ENCODE data around the gene ZNF786.
"Not testable (repeated sequence)": the region's sequence is repeated elsewhere in the genome, so short reads cannot be mapped to it uniquely, and the experiment has no call there.

Gene ZNF786

GRCh38 chr7:149084407-149084806 lies 6.1 kb downstream of the ZNF786 start:
- DNase-seq (ENCODE audit: low read depth in 2 of 2): no peak

GRCh38 chr7:149081914-149082313 lies 8.6 kb downstream of the ZNF786 start:
- no peak for DNase-seq (ENCODE audit: low read depth in 2 of 2)

DNA sequence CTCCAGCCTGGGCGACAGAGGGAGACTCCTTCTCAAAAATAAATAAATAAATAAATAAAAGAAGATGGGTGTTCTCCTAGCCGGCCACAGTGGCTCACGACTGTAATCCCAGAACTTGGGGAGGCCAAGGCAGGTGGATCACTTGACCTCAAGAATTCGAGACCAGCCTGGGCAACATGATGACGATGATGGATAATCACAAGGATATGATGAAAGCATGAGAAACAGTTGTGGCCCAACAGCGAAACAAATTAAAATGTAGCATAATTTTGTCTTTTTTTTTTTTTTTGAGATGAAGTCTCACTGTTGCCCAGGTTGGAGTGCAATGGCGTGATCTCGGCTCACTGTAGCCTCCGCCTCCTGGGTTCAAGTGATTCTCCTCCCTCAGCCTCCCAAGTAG lies 12.9 kb downstream of the ZNF786 start:
- no peak for DNase-seq (ENCODE audit: low read depth in 2 of 2)

DNA sequence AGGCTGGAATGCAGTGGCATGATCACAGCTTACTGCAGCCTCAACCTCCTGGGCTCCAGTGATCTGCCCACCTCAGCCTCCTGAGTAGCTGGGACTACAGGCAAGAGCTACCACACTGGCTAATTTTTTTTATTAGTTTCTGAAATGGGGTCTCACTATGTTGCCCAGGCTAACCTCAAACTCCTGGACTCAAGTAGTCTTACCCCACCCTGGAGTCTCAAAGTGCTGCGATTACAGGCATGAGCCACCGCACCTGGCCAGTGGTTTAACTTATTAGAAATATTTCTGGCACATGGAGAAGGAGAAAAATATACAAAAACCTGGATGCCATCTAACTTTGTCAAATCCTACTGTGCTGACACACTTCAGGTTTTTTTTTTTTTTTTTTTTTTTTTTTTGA lies 15.2 kb downstream of the ZNF786 start:
- DNase-seq (ENCODE audit: low read depth in 2 of 2): no peak

DNA sequence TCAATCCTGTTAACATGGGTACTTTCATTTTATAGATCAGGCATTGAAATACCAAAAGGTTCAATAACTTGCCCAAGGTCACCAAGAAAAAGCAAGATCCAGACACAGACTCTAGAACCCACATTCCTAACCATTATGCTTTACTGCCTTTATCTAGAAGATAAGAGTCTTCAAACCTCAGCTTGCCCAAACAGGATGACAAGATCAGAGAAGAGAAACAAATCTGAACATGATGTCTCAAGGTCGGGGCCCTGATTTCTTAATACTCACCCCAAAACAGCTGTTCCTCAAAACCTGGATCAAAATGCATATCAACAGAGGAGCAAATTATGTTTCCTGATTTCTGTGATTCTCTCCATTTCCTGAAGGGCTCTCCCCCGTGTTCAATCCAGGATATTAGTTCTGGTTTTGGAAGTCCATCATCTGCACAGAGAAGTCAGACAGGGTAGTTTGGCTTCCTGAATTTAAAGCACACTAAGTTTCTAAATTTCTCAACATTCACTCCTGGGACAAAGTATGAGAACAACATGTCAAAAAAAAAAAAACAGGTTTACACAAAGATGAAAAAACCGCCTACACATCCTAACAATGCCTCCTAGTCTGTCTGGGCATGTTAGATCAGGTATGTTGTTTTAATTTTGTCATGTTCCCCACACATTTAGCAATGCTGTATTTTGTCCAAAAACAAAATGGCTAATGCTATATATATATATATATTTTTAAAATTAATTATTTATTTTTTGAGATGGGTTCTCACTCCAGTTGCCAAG lies 16.2 kb downstream of the ZNF786 start:
- no peak for DNase-seq (ENCODE audit: low read depth in 2 of 2)

- DNase-seq (ENCODE audit: low read depth in 2 of 2): no peak
Observed at GRCh38 chr7:149072438-149072775, 18.1 kb downstream of the ZNF786 start.

GRCh38 chr7:149071641-149072437 lies 18.7 kb downstream of the ZNF786 start:
- DNase-seq (ENCODE audit: low read depth in 2 of 2): peak in 1 of 2 donors; percentile 24

GRCh38 chr7:149071182-149071635 lies 19.3 kb downstream of the ZNF786 start:
- DNase-seq (ENCODE audit: low read depth in 2 of 2): no peak

DNA sequence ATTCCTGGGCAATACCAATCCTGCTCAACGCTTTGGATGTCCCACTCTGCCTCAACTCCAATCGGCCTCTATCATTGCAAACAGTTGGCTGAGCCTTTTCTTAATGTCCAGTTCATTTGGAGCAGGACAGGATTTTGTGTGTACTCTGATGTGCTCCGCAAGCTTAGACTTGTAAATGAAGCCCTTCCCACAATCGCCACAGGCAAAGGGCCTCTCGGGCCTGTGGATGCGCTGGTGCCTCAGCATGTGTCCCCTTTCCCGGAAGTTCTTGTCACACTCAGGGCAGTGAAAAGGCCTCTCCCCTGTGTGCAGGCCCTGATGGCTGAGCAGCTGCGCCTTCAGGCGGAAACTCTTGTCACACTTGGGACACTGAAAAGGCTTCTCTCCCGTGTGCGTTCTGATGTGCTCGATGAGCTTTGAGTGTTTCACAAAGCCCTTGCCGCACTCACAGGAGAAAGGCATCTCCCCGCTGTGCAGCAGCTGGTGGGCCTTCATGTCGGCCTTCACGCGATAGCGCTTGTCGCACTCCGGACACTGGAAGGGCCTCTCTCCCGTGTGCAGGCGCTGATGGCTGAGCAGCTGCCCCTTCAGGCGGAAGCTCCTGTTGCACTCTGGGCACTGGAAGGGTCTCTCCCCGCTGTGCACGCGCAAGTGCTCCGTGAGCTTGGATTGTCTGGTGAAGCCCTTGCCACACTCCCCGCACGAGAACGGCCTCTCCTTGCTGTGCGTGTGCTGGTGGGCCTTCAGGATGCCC lies 20.0 kb downstream of the ZNF786 start:
- DNase-seq (ENCODE audit: low read depth in 2 of 2): no peak

DNA sequence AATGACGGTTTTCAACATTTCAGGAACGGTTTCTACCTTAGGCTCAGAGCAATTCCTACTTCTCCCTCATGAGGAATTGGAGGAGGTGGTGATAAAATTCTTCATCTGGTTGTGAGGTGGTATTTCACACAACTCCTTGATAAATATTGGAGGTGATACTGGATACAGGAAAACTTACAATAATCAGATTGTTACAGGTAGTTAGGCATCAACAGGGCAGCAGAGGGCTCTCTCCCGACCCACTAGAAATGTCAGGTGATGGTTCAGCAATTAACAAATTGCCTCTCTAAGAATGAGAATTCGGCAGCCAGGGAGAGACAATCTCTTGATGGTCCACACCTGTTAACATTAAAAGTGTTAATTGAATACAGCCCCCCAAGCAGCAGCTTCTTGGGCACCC lies 22.6 kb downstream of the ZNF786 start:
- no peak for DNase-seq (ENCODE audit: low read depth in 2 of 2)

- DNase-seq (ENCODE audit: low read depth in 2 of 2): no peak
Observed at GRCh38 chr7:149063476-149063875, 27.0 kb downstream of the ZNF786 start.

- DNase-seq (ENCODE audit: low read depth in 2 of 2): not testable (repeated sequence)
Observed at GRCh38 chr7:149062217-149062899, 28.2 kb downstream of the ZNF786 start.

DNA sequence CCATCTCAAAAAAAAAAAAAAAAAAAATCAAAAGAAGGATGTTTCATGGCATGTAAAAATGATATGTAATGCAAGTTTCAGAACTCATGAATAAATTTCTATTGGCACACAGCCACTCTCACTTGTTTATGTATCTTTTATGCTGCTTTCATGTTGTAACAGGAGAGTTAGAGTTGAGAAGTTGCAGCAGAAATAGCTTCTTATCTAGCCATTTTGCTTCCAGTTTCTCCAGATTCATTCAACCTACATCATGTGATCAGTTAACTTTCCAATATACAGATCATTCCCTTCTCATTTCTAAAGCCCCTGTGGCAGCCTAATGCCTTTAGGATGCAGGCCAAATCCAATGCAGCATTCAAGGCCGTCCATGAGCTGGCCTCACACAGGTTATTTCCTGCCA lies 30.4 kb downstream of the ZNF786 start:
- no peak for DNase-seq (ENCODE audit: low read depth in 2 of 2)

- DNase-seq (ENCODE audit: low read depth in 2 of 2): no peak
Observed at GRCh38 chr7:149053885-149054284, 36.6 kb downstream of the ZNF786 start.

DNA sequence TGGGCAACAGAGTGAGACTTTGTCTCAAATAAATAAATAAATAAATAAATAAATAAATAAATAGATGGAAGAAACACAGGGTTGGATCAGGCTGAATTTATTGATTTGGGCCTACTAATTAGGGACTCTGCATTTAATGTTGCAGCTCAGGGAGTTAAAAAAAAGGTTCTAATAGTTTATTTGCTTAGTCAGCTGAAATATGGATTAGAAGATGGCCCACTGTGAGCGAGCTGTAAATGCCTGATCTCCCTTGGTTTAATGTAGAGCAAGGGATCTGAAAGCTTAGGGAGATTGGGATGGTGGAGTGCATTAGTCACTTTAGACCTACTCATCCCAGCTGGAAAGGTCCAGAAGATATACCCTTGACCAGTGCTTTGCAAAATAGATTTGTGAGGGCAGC lies 37.1 kb downstream of the ZNF786 start:
- DNase-seq (ENCODE audit: low read depth in 2 of 2): no peak

DNA sequence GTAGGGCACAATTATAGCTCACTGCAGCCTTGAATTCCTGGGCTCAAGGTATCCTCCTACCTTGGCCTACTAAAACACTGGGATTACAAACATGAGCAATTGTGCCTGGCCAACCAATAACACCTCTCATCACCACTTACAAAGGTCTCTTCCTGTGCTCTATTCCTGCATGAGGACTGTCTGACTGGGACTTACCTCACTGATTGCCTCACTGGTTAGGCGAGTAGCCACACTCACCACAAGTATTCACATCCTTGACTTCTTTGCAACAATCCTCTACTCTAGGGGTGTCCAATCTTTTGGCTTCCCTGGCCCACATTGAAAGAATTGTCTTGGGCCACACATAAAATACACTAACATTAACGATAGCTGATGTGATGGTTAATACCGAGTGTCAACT lies 39.6 kb downstream of the ZNF786 start:
- no peak for DNase-seq (ENCODE audit: low read depth in 2 of 2)

- no peak for DNase-seq (ENCODE audit: low read depth in 2 of 2)
Observed at GRCh38 chr7:149048805-149049204, 41.7 kb downstream of the ZNF786 start.

- no peak for DNase-seq (ENCODE audit: low read depth in 2 of 2)
Observed at GRCh38 chr7:149046416-149046815, 44.1 kb downstream of the ZNF786 start.

DNA sequence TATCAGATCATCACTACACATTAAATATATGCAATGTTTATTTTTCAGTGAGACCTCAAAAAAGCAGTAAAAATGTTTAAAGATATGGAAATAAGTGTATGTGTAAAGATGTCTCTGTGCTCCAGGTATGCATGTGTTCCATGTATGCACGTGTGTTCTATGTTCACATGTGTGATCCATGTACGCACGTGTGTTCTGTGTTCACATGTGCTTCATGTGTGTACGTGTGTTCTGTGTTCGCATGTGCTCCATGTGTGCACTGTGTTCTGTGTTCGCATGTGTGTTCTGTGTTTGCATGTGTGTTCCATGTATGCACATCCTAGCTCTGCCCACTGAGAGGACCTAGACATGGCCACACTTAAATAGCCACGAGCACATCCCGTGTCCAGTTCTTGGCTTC lies 46.6 kb downstream of the ZNF786 start:
- no peak for DNase-seq (ENCODE audit: low read depth in 2 of 2)

GRCh38 chr7:149041350-149041749 lies 49.2 kb downstream of the ZNF786 start:
- no peak for DNase-seq (ENCODE audit: low read depth in 2 of 2)

GRCh38 chr7:149038641-149039040 lies 51.9 kb downstream of the ZNF786 start:
- DNase-seq (ENCODE audit: low read depth in 2 of 2): not testable (repeated sequence)

- DNase-seq (ENCODE audit: low read depth in 2 of 2): no peak
Observed at GRCh38 chr7:149036676-149037075, 53.8 kb downstream of the ZNF786 start.
